Measurements from ENCODE around the gene CYB5R3.
"Not testable (repeated sequence)": the region's sequence is repeated elsewhere in the genome, so short reads cannot be mapped to it uniquely, and the experiment has no call there.

The CYB5R3 gene

DNA sequence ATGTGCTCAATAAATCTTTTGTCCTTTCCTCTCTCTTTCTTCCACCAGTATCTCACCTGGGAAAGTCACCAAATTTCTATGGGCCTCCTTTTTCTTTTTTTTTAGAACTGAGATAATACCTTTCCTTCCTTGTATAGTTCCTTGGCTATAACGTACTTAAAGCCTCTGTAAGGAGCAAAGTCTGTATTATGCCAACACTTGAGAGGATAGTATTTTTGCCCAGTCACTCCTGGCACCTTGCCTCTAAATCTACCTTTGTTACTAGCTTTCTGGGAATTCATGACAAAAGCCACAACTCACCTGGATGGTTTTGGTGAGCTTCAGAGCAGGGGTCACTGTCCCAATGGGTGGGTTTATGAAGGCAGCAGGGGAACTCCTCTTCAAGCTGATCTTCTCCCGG, 46.7 kb downstream of the CYB5R3 start:
- no peak for DNase-seq (ENCODE audit: low read depth in 2 of 2)

DNA sequence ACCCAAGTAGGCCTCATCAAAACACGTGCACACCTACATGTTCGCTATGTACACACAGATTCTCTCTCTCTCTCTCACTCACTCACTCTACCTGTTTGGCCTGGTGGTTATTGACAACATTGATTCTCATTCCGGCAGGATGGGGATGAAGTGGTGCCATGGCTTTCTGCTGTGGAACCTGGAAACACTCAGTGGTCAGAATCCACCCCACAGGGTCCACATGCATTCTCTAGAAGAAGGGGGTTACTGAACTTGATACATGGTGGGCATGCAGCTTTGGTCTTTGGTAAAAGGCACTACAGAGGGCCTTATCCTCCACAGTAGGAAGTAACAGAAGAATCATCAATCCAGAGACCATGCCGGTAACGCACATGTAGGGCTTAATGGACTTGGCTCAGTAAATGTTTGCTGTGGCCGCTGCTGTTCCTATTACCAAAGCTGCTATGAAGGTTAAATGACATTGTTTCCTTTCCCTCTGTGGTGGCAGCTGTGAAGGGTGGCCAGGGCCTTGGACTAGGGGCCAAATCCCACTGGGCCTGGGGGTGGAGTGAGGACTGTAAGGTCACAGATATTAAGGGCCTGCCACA, 47.2 kb downstream of the CYB5R3 start:
- DNase-seq (ENCODE audit: low read depth in 2 of 2), result no peak

DNA sequence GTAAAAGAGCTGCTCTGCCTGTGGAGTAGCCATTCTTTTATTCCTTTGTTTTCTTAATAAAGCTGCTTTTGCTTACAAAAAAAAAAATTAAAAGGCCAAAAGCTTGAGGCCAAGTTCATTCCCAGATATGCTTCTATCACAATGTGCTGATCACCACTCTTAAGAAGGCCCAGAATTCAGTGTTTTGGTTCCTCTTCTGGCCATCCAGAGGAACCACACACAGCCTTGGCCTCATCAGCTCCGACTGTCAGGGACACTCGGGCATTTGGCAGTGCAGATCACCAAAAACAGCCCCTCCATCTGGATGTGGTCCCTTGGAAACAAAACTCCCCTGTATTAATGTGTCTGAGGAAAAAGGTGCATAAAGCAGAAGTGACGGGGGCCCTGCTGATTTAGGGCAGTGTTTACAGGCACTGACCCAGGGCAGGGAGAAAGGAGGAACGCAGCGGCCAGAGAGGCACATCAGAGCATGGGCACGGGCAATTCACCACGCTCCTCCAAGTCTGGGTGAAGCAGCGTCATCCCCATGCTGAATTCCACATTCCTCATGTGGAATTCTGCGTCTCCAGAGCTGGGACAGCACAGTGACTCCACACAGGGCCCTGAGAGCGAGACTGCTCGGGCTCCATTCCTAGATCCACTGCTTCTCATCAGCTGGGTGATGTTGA, 52.2 kb downstream of the CYB5R3 start:
- no peak for DNase-seq (ENCODE audit: low read depth in 2 of 2)

DNA sequence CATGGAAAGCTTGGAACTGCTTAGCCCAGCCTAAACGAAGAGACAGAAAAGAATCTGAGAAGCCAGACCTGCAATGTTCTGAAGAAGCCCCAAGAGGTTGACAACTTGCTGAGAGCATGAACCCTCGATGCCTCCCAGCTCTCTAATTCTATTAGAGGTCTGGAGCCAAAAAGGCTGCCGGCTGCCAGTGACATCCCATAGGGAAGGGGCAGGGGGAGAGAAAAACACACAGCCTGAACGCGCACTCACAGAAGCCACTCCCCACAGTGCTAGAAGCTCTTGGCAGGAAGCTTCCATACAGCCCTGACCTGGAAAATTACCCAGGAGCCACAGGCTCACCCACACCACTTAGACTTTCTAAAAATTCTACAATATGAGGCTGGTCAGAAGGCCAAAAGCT, 52.9 kb downstream of the CYB5R3 start:
- no peak for DNase-seq (ENCODE audit: low read depth in 2 of 2)

DNA sequence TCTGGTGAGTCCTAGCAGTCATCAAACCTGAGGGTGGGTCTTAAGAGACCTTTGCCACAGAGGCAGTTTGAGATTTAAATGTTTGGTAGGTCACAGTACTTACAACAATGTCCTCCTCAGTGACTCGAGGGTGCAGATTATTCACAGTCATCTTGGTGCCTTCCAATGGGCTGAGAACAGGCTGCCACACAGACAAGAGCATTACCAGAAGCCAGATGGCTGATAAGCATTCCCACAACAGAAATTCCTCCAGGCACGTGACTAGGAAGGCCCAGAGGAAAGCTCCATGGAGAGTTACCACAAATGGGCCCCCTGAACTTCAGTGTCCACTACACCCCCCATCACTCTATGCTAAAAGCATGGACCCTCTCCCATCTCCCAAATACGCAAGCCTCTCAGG, 53.8 kb downstream of the CYB5R3 start:
- no peak for DNase-seq (ENCODE audit: low read depth in 2 of 2)

DNA sequence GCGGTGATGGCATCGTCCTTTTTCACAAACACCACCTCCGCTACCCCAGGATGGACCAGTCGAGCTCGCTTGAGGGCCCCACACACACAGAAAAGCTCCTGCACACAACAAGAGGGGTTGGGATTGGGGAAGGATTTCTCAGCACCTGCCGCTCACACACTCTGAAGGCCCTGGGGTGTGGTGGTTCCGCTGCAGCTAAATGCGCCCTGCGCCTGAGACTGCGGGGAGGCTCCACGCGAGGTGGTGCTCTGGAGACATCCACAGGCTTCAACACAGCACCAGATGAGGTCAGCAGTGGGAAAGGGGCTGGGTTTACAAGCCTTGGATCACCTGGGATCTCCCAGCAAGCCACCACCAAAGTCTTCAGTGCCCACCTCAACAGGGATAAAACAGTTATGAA, 57.2 kb downstream of the CYB5R3 start:
- DNase-seq (ENCODE audit: low read depth in 2 of 2), result no peak

DNA sequence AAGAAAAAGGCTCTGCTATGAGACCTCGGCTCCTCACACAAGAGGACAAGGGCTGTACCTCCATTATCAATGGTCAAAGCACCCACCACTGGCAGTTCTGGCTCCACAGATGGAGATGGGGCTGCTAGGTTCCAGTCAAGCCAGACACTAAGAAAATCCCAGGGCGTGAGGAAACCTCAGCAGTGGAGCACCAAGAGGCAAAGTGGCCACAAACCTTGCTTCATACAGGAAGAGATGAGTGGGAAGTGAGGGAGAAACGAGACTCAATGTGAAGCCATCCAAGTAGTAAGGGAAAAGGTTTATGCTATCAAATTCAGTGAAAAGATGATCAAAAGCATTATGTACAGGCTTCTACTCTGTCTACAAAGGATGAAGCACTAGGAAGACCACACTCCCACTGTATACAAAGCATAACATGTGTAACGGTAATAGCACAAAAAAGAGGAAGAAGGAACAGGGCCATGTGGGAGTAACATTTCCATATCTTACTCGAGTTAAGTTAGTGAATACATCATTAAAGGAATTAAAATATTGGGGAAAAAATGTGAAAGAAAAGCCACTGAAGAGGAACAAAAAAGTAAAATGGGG, 61.5 kb downstream of the CYB5R3 start:
- no peak for DNase-seq (ENCODE audit: low read depth in 2 of 2)

DNA sequence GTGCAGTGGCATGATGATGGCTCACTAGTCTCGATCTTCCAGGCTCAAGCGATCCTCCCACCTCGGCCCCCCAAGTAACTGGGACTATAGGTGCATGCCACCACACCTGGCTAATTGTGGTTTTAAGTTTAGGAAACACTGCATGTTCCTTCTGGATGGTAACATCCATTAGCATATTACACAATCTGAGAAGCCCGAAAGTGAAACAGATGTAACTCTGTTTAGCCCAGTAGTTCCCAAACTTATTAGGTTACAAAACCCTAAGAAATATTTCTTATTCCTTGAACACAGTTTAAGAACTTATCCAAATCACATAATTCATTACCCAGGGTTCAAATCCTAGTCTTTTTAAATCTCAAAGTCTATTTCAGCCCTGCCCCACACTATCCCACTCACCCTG, 62.8 kb downstream of the CYB5R3 start:
- no peak for DNase-seq (ENCODE audit: low read depth in 2 of 2)

DNA sequence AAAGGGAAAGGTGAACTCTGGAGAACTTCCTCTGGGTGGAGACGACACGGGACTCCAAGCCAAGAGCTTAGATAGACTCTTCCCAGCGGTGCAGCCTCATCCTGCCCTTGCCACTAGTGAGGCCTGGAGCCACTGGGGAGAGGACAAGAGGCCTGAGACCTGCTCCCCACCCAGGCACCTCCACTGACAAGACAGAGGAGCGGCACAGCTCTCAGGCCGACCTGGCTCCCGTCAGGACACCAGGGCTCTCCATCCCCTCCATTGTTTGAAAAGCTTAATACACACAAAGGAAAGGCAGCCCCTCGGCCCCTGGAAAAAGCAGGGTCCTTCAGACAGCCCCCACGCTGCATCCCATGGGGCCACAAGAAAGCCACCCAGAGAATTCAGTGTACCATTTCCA, 64.1 kb downstream of the CYB5R3 start:
- DNase-seq (ENCODE audit: low read depth in 2 of 2), result no peak

DNA sequence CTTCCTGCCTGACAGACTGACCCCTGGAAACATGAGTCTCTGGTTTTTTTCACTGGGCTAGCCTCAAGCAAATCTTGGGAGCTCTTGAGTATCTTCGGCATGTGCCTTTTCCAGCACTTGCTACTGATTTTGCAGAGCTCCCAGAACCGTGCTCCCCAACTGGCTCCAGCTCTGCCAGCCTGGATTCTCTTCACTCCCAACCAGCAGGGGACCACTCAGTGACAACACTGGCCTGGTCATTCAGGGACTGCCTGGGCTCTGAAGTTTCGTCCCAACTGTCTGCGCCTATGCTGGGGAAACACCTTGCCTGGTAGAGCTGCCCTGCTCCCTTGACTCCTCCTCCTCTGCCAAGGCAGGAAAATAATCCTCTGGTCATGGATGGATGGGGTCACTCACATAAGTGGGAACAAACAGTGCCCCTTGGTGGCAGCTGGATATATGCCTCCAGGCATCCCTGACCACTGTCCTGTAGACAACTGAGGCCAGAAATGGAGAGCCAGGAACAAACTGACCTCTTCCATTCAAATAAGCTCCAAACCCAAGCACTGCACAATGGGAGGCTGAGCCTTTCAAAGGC, 64.7 kb downstream of the CYB5R3 start:
- DNase-seq (ENCODE audit: low read depth in 2 of 2), result no peak

DNA sequence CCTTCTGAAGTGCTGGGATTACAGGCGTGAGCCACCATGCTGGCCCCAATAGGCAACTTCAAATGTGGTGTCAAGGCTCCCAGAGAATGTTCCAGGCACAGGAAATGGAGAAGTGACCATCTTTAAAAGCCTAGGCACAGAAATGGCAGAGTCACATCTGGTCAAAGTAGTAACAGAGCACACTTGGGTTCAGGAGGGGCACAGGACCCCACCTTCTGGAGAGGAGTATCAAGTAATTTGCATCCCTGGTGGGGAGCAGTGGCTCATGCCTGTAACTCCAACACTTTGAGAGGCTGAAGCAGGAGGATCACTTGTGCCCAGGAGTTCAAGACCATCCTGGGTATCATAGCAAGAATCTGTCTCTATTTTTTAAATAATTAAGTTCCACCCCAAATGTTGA, 66.2 kb downstream of the CYB5R3 start:
- DNase-seq (ENCODE audit: low read depth in 2 of 2), result no peak

DNA sequence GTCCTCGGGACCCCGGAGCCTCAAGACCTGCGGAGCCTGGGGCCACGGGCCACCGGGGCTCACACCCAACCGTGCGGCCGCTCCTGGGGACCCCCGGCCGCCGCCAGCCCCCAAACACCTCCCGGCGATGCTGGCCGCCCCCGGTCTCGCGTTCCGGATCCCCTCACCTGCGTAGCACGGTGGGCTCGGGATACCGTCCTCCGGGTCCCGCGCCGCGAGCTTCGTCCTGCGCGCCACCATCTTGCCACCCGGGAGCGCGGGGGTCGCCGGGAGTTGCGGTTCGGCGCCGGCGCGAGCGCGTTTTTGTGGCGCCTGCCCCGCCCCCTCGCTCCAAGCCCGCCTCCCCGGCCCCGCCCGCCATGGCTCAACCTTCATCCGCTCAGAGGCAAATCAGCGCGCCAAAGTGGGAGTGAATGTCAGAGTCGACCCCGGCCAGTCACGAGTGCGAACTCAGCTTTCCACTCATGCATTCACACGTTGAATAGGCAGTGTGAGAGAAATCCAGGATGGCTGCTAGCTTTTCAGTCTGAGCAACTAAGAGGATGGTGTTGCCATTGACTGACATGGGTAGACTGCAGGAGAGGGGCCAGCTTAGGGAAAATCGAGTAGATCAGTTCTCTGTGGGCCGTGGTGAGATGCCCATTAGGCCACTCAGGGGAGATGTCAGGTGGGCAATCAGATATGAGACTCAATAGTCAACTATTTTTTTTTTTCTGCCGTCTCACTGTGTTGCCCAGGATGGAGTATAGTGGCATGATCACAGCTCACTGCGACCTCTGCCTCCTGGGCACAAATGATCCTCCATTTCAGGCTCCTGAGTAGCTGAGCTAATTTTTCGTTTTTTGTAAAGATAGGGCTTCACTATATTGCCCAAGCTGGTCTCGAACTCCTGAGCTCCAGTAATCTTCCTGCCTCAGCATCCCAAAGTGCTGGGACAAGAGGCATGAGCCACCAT, 67.2 kb downstream of the CYB5R3 start:
- peak; percentile 58 to 60 for DNase-seq (ENCODE audit: low read depth in 2 of 2)

DNA sequence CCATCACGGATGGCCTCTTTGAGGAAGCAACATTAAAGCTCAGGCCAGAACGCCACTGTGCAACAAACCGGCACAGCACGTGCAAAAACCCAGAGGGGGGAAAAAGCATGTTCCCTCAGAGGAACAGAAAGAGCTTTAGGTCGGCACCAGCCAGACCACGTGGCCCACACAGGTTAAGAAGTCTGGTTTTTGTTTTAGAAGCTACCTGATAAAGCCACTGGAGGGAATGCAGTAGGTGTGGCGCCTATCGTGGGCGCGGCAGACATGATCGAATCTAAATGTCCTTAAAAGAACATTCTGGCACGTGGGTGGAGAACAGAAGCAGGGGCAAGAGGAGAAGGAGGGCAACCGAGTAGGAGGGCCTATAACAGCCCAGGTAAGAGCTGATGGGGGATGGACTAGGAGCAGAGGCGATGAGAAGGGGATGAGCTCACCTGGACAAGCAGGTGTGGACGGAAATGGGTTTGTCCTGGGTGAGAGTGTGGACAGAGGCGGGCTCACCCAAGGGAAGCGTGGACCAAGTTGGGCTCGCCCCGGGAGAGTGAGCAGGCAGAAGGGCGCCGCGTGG, 67.9 kb downstream of the CYB5R3 start:
- DNase-seq (ENCODE audit: low read depth in 2 of 2), result not testable (repeated sequence)

DNA sequence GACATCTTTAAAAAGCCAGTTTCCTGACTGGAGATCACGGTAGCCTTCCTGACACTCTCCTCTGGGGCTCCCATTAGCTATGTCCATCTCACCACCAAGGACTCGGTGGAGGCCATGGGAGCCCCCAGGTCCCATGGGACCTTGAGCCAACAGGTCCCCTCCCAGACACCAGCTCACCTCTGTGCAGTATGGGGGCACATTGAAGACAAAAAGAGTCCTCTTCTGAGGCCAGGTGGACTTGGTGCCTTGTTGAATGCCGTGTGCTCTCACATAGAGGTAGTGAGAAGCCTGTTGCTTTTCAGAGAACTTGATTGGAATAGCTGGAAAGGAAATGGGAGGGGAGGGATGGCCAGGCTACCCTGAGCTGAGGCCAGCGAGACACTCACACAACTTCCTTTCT, 69.2 kb downstream of the CYB5R3 start:
- not testable (repeated sequence) for DNase-seq (ENCODE audit: low read depth in 2 of 2)

DNA sequence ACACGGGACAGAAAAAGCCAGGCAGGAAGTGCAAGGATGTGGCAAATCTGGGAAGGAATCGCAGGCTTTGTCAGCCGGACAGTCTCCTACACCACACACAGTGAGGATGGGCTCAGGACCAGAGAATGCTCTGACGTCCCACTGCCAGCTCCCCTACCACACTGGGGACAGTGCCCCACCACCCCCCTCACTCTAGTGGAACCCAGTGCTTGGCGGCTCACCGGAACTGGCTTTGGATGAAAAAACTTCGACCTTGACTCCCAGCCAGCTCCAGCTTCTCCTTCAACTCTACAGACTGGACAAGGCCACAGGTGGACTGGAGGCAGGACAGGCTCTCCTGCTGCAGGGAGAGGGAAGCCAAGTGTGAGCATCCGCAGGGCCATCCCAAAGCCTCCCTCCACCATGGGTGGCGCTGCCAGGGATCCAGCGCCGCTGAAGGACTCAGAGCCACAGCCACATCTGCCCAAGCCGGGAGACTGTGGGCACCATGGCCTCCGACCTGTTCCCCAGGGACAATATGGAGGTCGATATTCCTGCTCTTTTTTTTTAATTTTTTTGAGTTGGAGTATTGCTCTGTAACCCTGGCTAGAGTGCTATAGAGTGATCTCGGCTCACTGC, 71.5 kb downstream of the CYB5R3 start:
- DNase-seq (ENCODE audit: low read depth in 2 of 2), result no peak

DNA sequence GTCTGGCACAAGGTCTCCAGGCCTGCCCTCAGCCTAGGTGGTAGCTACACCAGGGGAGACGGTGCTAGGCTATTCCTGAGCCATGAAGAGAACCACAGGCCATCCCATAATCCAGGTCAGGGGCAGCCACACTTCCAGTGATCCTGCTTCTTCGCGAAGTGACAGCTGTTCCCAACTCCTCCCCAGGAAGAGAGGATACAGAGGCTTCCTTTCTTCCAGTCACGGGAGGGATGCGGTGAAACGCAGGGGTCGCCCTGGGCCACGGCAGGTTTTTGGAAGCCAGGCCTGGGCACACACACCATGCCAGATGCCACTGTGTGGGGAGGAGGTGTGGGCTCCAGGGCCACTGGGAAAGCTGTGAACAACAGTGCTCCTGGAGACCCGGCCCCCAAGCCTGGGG, 72.1 kb downstream of the CYB5R3 start:
- not testable (repeated sequence) for DNase-seq (ENCODE audit: low read depth in 2 of 2)

DNA sequence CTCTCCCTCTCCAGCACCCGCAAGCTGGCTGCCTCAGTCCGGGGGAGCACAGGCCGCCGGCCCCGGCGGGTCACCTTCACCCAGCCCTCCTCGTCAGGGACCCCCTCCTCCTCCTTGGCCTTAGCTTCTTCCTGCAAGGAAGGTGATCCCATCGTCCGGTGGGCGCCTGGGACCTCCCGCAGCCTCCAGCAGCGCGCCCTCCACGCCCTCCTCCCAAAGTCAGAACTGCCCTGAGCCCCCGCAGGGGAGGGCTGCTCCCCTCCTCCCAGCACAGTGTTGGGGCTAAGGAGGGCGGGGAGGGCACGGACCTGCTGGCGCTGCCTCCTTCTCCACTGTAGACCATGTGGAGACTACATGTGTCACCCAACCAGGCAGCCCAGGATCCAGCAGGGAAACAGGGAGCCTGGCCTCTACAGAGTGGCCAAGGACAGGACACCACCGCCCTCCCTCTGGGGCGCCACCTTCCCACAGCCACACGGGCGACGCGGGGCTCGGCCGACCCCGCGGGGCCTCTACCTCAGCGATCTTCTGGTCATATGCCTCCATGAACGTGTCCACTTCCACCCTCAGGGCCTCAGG, 73.1 kb downstream of the CYB5R3 start:
- DNase-seq (ENCODE audit: low read depth in 2 of 2), result not testable (repeated sequence)

DNA sequence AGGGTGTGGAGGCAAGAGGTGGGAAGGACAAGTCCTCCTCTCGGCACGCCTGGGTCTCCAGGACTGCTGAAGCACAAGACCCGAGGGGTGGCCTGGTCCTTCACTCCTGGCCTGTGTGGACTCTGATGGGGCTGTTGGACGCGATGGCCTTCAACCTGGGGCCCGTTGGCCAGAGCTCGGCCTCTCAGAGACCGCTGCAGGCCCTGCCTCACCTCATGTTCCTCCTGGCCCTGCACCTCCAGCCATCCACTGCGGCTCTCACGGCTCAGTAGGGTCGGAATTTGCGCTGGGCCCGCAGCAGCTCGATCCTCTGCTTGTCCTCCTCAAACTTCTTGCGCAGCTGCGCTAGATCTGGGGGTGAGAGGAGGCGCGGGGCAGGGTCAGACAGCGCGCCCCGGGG, 74.7 kb downstream of the CYB5R3 start:
- DNase-seq (ENCODE audit: low read depth in 2 of 2), result not testable (repeated sequence)

DNA sequence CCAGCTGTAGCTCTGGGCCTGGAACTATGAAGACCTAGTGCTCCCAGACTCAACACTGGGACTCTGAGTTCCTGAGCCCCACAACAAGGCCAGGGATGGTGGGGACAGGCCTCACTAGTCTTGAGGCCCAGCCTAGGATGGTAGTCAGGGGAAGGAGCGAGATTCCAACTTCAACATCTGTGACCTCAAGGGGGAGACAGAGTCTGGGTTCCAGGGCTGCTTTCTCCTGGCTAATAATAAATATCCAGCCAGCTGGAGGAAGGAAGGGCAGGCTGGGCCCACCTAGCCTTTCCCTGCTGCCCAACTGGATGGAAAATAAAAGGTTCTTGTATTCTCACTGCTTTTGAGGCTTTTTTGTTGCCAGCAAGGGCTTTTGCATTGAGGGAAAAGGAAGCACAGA, 75.1 kb downstream of the CYB5R3 start:
- not testable (repeated sequence) for DNase-seq (ENCODE audit: low read depth in 2 of 2)

DNA sequence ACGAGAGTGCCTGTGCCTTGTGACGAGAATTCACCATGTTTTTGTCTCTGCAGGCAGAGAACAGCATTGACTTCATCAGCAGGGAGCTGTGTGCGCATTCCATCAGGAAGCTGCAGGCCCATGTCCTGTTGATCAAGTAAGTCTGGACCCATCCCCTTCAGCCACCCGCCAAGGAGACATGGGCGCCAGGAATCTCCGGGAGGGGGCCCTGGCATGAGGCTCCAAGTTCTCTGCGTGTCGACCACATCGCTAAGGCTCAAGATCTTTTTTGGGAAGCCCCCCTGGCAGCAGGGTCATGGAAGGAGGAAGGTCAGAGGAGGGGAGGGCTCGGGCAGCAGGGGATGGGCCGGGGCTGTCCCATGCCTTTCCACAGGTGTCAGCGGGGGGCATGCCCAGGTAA, 78.1 kb downstream of the CYB5R3 start:
- DNase-seq (ENCODE audit: low read depth in 2 of 2), result not testable (repeated sequence)

DNA sequence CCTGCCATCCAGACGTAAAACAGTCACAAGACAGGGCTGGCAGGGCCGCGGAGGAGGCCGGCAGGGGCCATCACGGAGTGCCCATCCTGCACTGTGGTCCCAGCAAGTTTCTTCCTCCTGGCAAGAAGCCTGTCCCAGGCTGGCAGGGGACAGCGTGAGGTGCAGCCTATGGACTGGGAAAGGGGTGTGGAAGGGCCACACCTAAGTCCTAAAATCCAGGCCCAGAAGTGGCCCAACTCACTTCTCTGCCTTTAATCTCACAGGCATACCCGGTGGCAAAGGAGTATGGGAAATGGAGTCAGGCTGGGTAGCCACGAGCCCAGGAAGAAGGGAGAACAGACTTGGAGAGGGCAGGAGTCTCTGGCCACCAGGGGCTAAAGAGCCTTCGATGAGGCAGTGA, 78.6 kb downstream of the CYB5R3 start:
- DNase-seq (ENCODE audit: low read depth in 2 of 2), result not testable (repeated sequence)

Measured in stimulated activated CD8-positive, alpha-beta memory T cell treated with anti-CD3 and anti-CD28 coated beads, Interleukin-7, amount 100 ng/mL, for 1 hour (primary cell).